Cardiac fibroblast (primary cell): ENCODE results near the gene KLK5.
A peak's percentile ranks its signal among the peaks of the same experiment; 100 is the strongest.

ENCODE experiments used
- DNase-seq, 2 donors: peaks; one replicate each; pipeline versions ENCODE4 v3.0.0 to v3.0.0-alpha.2; 2010; ENCODE audit warnings: low read depth in 2 of 2
- H3K4me3 ChIP-seq, 2 donors: replicated peaks in 1 of 2; 1 replicate in 1 of 2; 2 replicates in 1 of 2; pipeline ENCODE4 v1.5.1; 2011; ENCODE audit warnings: low read depth in 2 of 2, low read length in 2 of 2, mild to moderate bottlenecking in 2 of 2, moderate library complexity in 1 of 2
- TF ChIP-seq, protein P1 (sequence below): IDR thresholded peaks from one replicate; pipeline ENCODE4 v1.5.1; 2011; ENCODE audit warnings: low read depth, mild to moderate bottlenecking, low read length, inconsistent platforms

KLK5 gene

GRCh38 chr19:50925734-50926133, 27.1 kb downstream of the KLK5 start:
- no peak overlapping the region for H3K4me3 ChIP-seq
- TF ChIP-seq, protein P1, sequence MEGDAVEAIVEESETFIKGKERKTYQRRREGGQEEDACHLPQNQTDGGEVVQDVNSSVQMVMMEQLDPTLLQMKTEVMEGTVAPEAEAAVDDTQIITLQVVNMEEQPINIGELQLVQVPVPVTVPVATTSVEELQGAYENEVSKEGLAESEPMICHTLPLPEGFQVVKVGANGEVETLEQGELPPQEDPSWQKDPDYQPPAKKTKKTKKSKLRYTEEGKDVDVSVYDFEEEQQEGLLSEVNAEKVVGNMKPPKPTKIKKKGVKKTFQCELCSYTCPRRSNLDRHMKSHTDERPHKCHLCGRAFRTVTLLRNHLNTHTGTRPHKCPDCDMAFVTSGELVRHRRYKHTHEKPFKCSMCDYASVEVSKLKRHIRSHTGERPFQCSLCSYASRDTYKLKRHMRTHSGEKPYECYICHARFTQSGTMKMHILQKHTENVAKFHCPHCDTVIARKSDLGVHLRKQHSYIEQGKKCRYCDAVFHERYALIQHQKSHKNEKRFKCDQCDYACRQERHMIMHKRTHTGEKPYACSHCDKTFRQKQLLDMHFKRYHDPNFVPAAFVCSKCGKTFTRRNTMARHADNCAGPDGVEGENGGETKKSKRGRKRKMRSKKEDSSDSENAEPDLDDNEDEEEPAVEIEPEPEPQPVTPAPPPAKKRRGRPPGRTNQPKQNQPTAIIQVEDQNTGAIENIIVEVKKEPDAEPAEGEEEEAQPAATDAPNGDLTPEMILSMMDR = no peak
- peak in 1 of 2 donors; percentile 49 for DNase-seq

GRCh38 chr19:50924586-50924985, 28.3 kb downstream of the KLK5 start:
- no peak for DNase-seq
- TF ChIP-seq, protein P1 = no peak
- H3K4me3 ChIP-seq = no peak overlapping the region

DNA sequence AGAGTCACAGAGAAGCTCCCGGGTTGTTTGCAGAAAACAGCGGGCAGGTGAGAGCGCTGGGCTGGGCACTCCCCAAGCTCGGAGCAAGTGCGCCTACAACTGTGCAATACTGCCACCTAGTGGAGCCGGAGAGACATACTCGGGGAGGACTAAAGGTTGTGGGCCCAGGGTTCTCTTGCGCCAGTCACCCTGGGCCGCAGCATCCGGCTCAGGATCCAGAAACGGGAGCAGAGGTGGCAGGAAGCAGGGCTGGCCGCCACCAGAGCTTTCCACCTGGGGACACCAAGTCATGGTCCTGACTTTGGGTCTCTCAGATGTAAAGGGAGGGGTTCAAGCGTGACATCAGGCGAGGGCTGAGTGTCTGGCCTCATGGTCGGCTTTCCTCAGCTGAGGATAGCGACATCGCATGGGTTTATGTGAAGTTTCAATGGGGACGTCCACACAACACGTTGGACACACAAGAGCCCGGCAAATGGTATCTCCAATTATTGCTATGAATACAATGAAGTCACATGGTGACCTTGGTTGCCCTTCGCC, 30.5 kb downstream of the KLK5 start:
- DNase-seq = peak; percentile 80 to 82
- no peak overlapping the region for H3K4me3 ChIP-seq
- TF ChIP-seq, protein P1 = peak; percentile 85

- DNase-seq = no peak
- no peak overlapping the region for H3K4me3 ChIP-seq
- TF ChIP-seq, protein P1 = no peak
Measured at GRCh38 chr19:50921426-50922316, 31.2 kb downstream of the KLK5 start.

DNA sequence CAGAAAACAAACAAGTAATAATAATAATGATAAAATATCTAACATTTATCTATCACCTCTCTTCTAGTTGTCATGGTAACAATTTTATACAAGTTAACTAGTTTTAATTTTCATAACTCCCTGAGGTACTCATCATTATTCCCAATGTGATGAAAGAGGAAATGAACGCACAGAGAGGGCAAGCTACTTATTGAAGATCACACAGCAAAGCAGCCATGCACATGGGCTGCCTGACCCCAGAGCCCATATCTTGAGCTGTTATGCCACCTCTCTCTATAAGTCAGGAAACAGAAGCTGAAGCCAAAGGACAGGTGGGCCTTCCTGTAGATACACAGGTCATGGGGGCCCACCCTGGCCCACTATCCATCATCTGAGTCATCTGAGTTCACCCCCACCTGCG, 36.8 kb downstream of the KLK5 start:
- TF ChIP-seq, protein P1 = no peak
- DNase-seq = no peak
- no peak overlapping the region for H3K4me3 ChIP-seq

DNA sequence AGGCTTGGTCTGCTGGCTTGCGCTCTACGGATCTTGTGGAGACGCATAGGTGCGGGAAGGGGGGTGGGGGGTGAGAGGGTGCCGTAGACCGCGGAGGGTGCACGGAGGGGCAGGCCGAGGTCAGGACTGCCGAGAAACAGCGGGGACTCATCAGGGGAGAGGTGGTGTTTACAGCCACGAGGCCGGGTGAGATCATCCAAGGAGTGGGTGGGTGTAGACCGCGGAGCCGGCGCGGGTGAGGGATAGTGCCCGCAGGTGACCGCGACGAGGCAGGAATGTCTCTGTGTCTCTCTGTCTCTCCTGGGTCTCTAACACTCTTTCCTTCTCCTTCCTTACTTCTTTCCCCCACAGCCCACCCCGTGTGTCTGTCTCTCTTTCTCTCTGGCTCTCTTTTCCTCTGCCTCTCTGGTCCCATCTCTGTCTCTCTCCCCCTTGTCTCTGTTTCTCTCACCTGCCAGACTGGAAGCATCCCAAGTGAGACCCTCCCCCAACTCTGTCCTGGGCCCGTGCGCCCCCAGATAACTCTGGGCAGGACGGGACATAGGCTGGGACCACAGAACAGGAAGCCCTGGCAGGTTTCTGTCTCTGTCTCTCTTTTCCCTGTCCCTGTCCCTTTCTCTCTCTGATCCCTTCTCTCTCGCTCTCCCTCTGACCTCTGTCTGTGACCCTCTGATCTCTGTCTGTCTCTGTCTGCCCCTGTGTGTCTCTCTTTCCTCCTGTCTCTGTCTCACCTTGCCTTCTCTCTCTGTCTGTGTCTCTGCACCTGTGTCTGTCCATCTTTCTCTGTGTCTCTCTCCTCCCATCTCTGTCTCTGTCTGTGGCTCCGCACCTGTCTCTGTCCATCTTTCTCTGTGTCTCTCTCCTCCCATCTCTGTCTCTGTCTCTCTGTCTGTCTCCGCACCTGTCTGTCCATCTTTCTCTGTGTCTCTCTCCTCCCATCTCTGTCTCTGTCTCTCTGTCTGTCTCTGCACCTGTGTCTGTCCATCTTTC, 39.8 kb downstream of the KLK5 start:
- no peak overlapping the region for H3K4me3 ChIP-seq
- TF ChIP-seq, protein P1 = no peak
- no peak for DNase-seq
